ENCODE data around the gene SH2D5.

The SH2D5 gene

GRCh38 chr1:20709868-20710267 lies 22.6 kb downstream of the SH2D5 start:
- peaks cover 1% of the 10 kb centered on the region for H3K27me3 Mint-ChIP-seq
- no peaks in the 10 kb centered on the region for H3K36me3 Mint-ChIP-seq (ENCODE audit: low read depth)
- no peak overlapping the region for H3K4me3 Mint-ChIP-seq
- no peaks in the 10 kb centered on the region for H3K4me1 Mint-ChIP-seq (ENCODE audit: low read depth)
- H3K9me3 Mint-ChIP-seq: no peaks in the 10 kb centered on the region
- H3K27ac Mint-ChIP-seq: no peak overlapping the region

DNA sequence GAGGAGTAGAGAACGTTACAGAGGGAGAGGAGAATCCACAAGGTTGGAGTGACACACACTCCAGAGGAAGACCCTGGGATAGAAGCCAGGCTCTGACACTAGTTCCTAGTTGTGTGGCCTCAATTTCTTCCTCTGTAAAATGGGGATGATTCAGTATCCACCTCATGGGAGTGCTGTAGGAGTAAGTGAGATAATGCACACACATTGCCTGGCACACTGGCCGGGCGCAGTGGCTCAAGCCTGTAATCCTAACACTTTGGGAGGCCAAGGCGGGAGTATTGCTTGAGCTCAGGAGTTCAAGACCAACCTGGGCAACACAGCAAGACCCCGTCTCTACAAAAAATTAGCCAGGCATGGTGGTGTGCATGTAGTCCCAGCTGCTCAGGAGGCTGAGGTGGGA lies 23.6 kb downstream of the SH2D5 start:
- no peak overlapping the region for H3K27ac Mint-ChIP-seq

DNA sequence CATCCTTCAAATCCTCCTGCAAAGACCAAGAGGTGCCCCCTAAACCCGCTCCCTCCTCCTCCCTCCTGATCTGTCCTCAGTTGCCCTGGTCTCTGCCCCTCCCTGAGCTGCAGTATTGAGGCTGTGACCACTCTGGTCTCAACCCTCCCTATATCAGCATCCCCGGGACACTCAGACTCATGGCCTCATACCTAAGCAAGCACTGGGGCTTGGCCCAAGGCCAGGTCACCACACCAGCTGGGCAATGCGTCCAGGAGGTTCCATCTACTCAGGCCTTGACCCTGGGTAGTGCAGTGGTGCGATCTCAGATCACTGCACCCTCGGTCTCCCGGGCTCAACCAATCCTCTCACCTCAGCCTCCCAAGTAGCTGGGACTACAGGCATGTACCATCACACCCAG lies 24.4 kb downstream of the SH2D5 start:
- no peaks in the 10 kb centered on the region for H3K9me3 Mint-ChIP-seq
- no peak overlapping the region for H3K27ac Mint-ChIP-seq
- H3K27me3 Mint-ChIP-seq: peaks cover 4% of the 10 kb centered on the region

More for the DNA sequence above, 23.6 kb downstream of the SH2D5 start:
- H3K9me3 Mint-ChIP-seq: no peaks in the 10 kb centered on the region
- H3K27me3 Mint-ChIP-seq: no peaks in the 10 kb centered on the region
- no peaks in the 10 kb centered on the region for H3K36me3 Mint-ChIP-seq (ENCODE audit: low read depth)
- H3K4me3 Mint-ChIP-seq: no peak overlapping the region
- no peaks in the 10 kb centered on the region for H3K4me1 Mint-ChIP-seq (ENCODE audit: low read depth)

GRCh38 chr1:20706841-20707240 lies 25.7 kb downstream of the SH2D5 start:
- Mint-ChIP-seq H3K27me3 (peaks cover 6% of the 10 kb centered on the region), H3K4me3 (no peak overlapping the region), H3K36me3 (ENCODE audit: low read depth) (no peaks in the 10 kb centered on the region), H3K4me1 (ENCODE audit: low read depth) (no peaks in the 10 kb centered on the region), H3K9me3 (no peaks in the 10 kb centered on the region), H3K27ac (no peak overlapping the region)

More for the DNA sequence above, 24.4 kb downstream of the SH2D5 start:
- H3K36me3 Mint-ChIP-seq (ENCODE audit: low read depth): no peaks in the 10 kb centered on the region
- H3K4me1 Mint-ChIP-seq (ENCODE audit: low read depth): no peaks in the 10 kb centered on the region
- H3K4me3 Mint-ChIP-seq: no peak overlapping the region

- Mint-ChIP-seq H3K4me3 (no peak overlapping the region), H3K27me3 (peaks cover 6% of the 10 kb centered on the region), H3K36me3 (ENCODE audit: low read depth) (no peaks in the 10 kb centered on the region), H3K9me3 (no peaks in the 10 kb centered on the region), H3K27ac (no peak overlapping the region), H3K4me1 (ENCODE audit: low read depth) (no peaks in the 10 kb centered on the region)
Measured at GRCh38 chr1:20705203-20705755, 27.2 kb downstream of the SH2D5 start.

DNA sequence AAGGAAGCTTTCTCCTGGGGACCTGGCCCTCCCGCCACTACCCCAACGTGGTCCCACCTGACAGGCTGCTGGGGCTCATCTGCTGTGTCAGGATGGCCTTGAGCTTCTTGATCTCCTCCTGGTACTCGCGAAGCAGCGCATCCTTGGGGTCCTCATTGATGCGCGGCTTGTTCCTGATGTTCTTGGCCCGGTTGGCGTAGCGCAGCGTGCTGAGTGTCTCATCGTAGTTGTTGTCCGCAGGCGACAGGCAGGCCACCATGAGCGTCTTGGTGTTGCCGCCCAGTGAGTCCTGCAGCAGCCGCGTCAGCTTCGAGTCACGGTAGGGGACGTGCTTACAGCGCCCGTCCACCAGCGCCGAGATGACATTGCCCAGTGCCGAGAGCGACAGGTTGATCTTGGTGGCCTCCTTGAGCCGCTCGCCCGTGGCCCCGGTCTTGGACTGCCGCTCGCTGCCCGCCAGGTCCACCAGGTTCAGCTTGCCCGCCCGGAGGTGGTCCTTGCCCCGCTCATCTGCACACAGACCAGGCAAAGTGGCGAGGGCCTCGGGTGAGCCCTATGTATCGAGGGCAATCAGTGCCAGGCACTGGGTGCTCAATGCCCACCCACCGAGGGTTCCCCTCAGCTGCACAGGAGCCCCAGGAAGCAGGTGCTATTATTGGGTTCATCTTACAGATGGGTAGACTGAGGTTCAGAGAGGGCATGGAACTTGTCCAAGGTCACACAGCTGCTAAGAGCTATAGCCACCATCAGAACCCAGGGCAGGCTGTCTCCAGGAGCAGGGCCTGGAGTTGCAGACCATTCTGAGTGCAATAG lies 27.9 kb downstream of the SH2D5 start:
- H3K27ac Mint-ChIP-seq: no peak overlapping the region
- no peaks in the 10 kb centered on the region for H3K9me3 Mint-ChIP-seq
- H3K27me3 Mint-ChIP-seq: peaks cover 6% of the 10 kb centered on the region
- H3K4me3 Mint-ChIP-seq: no peak overlapping the region
- H3K4me1 Mint-ChIP-seq (ENCODE audit: low read depth): no peaks in the 10 kb centered on the region
- no peaks in the 10 kb centered on the region for H3K36me3 Mint-ChIP-seq (ENCODE audit: low read depth)

DNA sequence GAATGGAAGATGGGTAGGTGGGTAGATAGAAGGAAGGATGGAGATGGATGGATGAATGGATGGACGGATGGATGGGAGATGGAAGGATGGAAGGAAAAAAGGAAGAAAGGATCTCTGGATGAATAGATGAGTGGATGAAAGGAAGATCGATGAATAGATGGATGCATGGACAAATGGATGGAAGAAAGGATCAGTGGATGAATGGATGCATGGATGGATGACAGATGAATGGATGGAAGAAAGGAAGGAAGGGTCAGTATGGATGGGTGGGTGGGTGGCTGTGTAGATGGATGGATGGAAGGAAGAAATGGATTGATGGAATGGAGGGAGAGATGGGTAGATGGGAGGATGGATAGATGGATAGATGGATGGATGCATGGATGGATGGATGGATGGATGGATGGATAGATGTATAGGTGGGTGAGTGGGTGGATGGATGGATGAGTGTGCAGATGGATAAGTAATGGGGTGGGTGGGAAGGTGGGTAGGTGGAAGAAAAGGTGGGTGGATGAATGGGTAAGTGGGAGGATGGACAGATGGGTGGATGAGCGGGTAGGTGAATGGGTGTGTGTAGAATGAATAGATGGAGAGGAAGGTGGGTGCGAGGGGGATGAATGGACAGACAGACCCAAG lies 29.3 kb downstream of the SH2D5 start:
- Mint-ChIP-seq H3K27me3 (peaks cover 6% of the 10 kb centered on the region), H3K4me1 (ENCODE audit: low read depth) (no peaks in the 10 kb centered on the region), H3K27ac (no peak overlapping the region)

DNA sequence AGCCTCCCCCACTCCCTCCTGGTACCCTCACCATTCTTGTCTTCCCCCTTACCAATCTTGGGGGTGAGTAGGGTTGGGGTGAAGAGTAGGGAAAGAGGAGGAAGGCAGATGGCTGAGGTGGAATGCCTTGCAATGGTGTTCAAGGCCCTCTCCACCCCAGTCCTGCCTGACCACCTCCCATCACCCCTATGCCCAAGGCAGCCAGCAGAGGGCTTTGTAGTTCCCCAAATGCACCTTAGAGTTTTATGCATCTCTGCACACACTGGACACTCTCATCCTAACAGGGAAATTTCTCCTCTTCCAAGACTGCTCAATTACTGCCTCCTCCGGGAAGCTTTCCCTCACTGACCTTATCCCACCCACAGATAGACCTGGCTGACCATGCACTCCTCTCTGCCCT lies 30.1 kb downstream of the SH2D5 start:
- Mint-ChIP-seq H3K4me1 (ENCODE audit: low read depth) (no peaks in the 10 kb centered on the region), H3K27me3 (peaks cover 6% of the 10 kb centered on the region), H3K9me3 (no peaks in the 10 kb centered on the region), H3K4me3 (no peak overlapping the region), H3K36me3 (ENCODE audit: low read depth) (no peaks in the 10 kb centered on the region), H3K27ac (no peak overlapping the region)

More for the DNA sequence above, 29.3 kb downstream of the SH2D5 start:
- no peak overlapping the region for H3K4me3 Mint-ChIP-seq
- H3K9me3 Mint-ChIP-seq: no peaks in the 10 kb centered on the region
- no peaks in the 10 kb centered on the region for H3K36me3 Mint-ChIP-seq (ENCODE audit: low read depth)

DNA sequence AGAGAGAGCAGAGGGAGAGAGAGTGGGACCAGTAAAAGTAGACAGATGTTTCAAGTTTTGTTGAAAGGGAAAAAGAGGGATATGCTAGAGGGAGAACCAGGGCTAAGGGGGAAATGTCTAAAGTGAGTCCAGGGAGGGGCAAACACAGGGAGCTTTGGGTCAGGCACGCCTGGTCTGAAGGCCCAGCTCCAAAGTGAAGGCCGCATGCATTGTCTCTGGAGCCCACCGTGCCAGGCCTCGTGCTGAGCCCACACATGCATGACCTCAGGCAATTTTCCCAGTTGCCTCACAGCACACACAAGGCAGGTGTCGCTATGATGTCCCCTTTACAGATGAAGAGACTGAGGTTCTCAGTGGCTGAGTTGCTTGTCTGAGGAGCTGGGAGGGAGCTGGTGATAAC lies 30.7 kb downstream of the SH2D5 start:
- Mint-ChIP-seq H3K9me3 (no peaks in the 10 kb centered on the region), H3K27me3 (peaks cover 6% of the 10 kb centered on the region), H3K4me1 (ENCODE audit: low read depth) (no peaks in the 10 kb centered on the region)

GRCh38 chr1:20701446-20701845 lies 31.1 kb downstream of the SH2D5 start:
- H3K36me3 Mint-ChIP-seq (ENCODE audit: low read depth): no peaks in the 10 kb centered on the region
- no peaks in the 10 kb centered on the region for H3K9me3 Mint-ChIP-seq
- H3K27me3 Mint-ChIP-seq: peaks cover 6% of the 10 kb centered on the region
- H3K27ac Mint-ChIP-seq: no peak overlapping the region
- H3K4me3 Mint-ChIP-seq: no peak overlapping the region
- H3K4me1 Mint-ChIP-seq (ENCODE audit: low read depth): no peaks in the 10 kb centered on the region

More for the DNA sequence above, 30.7 kb downstream of the SH2D5 start:
- Mint-ChIP-seq H3K4me3 (no peak overlapping the region), H3K36me3 (ENCODE audit: low read depth) (no peaks in the 10 kb centered on the region), H3K27ac (no peak overlapping the region)

DNA sequence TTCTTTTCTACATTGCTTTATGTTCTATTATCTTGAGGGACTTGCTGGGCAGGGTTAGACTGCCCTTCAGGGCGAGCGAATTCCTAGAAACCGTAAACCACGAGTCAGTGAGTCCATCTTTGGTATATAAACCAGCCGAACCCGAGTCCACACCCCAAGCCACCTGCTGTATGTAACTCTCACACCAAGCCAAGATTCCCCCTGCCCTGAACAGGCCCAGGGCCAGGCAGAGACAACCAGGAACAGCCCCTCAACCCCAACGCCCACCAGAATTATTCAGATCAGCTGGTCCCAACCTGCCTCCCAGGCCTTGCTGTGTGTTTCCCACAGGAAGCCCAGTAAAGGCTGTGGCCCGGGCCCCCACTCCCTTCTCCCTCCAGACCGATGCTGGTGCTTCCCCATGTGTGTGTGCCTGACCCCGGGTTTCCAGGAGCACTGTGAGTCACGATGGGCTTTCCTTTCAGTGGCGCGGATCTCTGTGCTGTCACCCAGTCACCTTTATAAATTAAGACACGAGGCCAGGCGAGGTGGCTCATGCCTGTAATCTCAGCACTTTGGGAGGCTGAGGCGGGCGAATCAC lies 31.8 kb downstream of the SH2D5 start:
- Mint-ChIP-seq H3K36me3 (ENCODE audit: low read depth) (no peaks in the 10 kb centered on the region), H3K27ac (no peak overlapping the region), H3K9me3 (no peaks in the 10 kb centered on the region), H3K27me3 (peaks cover 6% of the 10 kb centered on the region), H3K4me3 (no peak overlapping the region), H3K4me1 (ENCODE audit: low read depth) (peaks cover 6% of the 10 kb centered on the region)

GRCh38 chr1:20699558-20699957 lies 32.9 kb downstream of the SH2D5 start:
- Mint-ChIP-seq H3K4me1 (ENCODE audit: low read depth) (peaks cover 6% of the 10 kb centered on the region), H3K9me3 (no peaks in the 10 kb centered on the region), H3K36me3 (ENCODE audit: low read depth) (no peaks in the 10 kb centered on the region), H3K27me3 (peaks cover 6% of the 10 kb centered on the region), H3K27ac (no peak overlapping the region), H3K4me3 (no peak overlapping the region)

DNA sequence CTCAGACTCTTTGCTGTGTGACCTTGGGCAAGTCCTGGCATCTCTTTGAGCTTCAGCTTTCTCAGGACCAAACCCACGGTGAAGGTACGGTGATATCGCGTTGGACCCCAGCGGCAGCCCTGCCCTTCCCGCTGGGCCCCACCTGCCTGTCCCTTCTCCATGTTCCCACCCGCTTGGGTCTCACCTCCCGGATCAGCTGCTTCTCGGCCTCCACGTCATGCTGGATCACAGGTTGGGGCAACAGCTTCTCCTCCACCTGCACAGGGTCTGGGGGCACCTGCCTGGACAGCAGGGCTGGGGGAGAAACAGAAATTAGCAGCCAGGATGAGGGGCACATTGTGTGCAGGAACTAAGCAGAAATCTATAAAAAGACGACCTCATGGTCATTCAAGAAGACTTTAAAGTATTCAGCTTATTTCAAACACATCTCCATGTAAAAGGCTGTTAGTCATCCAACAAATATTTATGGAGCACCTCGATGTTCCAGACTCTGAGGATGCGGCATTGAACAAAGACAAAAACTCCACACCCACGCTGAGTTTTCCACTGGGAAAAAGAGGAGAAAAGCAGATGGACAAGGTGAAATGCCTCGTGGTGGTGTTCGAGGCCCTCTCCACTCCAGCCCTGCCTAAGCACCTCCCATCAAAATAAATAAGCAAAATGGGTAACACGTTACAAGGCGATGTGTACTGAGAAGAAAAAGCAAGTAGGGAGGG lies 34.1 kb downstream of the SH2D5 start:
- Mint-ChIP-seq H3K9me3 (no peaks in the 10 kb centered on the region), H3K4me1 (ENCODE audit: low read depth) (peaks cover 6% of the 10 kb centered on the region), H3K27ac (no peak overlapping the region), H3K4me3 (no peak overlapping the region), H3K36me3 (ENCODE audit: low read depth) (no peaks in the 10 kb centered on the region), H3K27me3 (peaks cover 4% of the 10 kb centered on the region)

GRCh38 chr1:20697563-20697962 lies 34.9 kb downstream of the SH2D5 start:
- Mint-ChIP-seq H3K4me3 (no peak overlapping the region), H3K27ac (no peak overlapping the region), H3K4me1 (ENCODE audit: low read depth) (peaks cover 6% of the 10 kb centered on the region), H3K27me3 (no peaks in the 10 kb centered on the region), H3K36me3 (ENCODE audit: low read depth) (no peaks in the 10 kb centered on the region), H3K9me3 (no peaks in the 10 kb centered on the region)
